Anterior cingulate cortex (tissue), 58 donors: ENCODE measurements around the gene EN1.
A peak's percentile ranks its signal among the peaks of the same experiment; 100 is the strongest.

Source experiments
- DNase-seq, 58 donors: peaks; one replicate each; lab custom pipeline; 2025; lab: John Stamatoyannopoulos, UW

EN1 gene

DNA sequence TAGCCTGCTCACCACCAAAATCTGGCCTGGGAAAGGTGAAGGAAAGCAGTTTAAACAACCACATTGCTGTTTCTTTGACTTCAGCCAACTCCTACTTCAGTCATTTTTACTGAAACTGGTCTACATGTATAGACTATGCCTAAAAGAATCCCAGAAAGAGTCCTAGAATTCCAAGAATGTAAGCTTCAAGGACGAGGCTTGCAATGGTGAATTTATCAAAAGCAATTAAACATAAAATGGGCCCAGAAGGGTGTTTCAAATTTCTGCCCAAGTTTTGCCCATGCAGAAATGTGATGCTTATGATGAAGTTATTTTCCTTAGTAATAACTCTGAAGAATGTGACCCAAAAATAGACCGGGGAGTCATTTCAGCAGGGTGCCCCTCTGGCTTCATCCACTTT, 16.6 kb downstream of the EN1 start:
- DNase-seq, result no peak

DNA sequence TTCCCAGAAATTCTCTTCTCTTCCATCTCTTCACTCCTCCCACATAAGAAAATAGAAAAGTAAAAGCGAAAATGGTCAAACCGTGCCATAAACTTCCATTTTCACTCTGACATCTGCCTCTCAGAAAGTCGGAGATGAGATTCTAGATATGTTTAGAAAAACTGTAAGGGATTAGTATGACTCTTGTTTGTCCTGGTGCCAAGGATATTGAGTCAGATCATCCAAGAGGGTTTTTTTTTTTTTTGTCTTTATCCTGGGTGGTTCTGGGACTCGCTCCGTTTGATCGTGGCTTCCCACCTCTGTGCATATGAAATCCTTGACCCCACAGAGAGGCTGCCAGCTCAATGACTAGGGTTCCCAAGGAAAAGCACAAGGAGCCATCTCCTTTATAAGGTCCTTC, 17.3 kb downstream of the EN1 start:
- DNase-seq, result no peak

DNA sequence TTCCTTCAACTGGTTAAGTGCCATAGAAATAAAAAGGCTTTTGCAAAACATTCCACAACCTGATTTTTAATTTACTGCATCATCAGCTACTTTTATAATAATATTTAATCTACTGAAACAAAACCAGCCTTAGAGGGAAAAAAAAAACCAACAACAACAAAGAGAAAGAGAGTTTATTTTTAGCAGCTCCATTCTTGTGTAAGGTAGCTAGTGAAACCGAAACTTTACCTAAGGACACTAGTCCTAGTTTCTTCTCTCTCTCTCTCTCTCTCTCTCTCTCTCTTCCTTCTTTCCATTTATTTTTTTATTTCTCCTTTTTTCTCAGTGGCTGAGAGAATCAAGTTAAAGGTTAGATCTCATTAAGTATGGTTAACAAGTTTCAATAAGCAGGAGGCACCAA, 21.4 kb downstream of the EN1 start:
- DNase-seq, result no peak

DNA sequence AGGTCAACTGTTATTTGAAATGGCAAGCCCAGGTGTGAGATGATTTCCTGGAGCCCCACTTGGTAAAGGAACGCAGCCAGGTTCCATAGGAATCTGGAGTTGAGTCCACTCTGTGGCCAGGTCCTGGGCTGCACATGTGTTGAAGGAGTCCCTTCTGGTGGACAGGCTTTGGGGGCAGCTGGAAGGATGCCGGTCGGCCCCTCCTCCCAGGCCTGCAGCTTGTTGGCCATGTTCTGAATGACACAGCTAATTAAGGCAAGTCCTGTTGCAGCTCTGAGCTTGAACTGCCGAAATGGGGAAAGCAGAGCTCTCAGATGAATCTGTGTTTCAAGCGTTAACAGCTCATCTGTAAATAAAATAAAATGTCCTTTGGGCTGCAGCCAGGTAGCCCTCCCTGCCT, 23.8 kb downstream of the EN1 start:
- no peak for DNase-seq

DNA sequence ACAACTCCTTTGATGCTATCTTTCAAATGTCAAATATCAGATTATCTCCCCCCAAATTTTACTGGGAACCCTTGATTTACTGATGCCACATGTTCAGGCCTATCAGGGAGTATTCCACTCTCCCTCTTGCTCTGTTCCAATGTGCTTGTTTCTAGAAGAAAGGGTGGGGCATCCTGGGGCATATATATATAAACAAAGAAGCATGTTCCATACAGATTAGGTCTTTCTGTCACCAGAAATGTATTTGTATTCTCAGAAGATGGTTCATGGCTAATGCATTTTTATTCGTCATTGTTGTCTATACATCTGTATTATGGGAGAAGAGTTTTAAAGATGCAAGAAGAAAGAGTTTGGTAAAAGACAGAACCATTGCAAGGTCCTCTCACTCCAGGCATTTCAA, 24.9 kb downstream of the EN1 start:
- DNase-seq, result no peak

DNA sequence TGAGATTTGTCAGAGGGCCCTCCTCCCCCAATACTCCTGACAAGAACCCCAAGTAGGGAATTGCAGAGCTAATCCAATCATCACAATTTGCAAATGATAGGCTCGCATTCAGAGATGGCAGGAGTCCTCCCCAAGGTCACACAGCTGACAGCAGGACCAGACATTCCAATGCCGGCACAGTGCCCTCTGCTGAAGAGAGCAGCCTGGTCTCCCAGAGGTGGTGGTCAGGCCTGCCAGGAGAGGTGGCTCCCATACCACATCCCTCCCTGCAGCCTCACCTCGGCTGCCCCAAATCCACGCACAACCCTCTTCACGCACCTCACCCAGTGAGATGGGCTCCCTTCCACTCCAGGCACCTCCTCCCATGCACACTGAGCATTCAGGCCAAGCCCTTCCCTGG, 25.4 kb downstream of the EN1 start:
- DNase-seq, result no peak

DNA sequence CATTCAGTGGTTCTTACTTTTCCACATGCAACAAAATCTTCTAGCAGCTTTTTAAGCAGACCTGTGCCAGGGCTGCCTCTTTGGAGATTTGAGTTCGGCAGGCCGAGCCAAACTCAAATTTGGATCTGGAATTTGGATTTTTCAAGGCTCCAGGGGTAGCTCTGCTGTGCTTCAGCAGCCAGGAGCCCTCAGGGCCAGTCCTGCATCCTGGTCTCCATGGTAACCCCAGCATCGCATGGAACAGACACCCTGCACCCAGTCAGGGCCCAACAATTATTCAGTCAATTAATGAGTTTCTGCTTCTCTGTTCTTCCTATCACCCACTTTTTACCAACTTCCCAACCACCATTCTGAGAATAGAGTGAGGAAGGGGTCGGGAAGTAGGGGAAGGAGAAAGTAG, 30.0 kb downstream of the EN1 start:
- no peak for DNase-seq

DNA sequence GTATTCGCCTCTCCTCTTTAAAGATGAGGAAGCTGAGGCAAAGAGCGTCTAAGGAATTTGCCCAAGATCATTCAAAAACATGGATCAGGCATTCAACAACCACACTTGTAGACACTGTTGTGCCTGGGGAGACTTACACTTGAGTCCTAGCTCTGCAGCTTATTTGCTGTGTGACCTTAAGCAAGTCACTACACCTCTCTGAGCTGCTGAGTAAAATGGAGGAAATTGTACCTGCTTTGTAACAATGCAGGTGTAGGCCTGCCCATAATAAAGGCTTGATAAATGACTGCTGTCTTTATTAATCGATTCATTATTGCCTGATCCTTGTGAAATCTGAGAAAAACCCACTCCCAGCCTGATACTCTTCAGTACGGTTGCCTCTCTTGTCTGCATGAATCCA, 30.8 kb downstream of the EN1 start:
- DNase-seq, result no peak

DNA sequence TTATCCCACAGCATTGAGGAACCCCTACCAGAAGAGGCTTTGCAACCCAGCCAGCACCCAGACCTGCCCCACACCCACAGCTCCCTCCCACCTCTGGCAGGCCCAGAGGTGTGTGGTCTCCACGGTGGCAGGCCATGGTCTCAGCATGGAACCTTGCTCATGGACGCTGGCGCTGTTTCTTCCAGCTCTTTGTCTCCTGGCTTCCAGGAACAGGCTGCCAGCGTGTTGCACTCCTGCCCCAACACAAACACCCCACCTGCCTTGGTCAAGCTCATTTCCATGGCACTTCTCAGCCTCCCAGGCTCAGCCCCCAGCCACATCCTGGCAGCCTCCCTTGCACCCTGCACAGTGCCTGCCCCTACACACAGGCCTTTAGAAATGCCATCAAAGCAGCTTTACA, 31.7 kb downstream of the EN1 start:
- DNase-seq, result no peak

DNA sequence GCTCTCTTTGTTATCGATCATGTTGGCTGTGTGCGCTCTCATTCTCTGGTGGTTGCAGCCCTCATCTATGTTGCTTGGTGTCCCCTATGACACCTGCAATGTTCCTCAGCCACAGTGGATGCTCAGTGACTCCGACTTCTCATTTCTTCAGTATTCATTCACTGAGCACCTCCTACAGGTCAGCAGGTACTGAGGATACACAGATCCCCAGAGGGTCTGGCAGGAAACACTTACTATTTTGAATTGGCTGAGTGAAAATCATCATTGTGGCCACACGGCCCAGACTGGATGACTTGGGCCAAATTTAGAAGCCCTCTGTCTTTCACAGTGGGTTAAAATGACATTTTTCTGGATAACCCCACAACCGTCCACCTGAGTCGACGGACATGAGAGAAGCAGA, 32.1 kb downstream of the EN1 start:
- DNase-seq, result no peak

DNA sequence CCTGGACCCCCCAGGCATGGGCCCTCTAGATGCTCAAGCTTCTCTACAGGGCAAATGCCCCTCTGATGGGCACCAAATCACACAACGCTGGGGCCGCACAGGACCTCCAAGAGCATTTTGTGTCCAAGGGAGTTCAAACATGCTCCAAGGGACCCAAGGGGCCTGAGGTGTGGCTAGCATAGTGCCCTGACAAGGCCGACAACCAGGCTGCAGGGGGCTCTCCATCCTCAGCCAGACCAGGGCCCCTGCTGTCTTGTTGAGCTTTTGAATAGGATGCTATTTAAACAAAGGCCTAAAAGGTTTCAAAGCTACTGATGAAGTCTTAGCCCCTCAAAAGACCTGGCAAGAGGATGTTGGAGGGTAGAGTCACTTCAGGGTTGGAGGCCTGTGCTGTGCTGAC, 33.1 kb downstream of the EN1 start:
- DNase-seq, result no peak

DNA sequence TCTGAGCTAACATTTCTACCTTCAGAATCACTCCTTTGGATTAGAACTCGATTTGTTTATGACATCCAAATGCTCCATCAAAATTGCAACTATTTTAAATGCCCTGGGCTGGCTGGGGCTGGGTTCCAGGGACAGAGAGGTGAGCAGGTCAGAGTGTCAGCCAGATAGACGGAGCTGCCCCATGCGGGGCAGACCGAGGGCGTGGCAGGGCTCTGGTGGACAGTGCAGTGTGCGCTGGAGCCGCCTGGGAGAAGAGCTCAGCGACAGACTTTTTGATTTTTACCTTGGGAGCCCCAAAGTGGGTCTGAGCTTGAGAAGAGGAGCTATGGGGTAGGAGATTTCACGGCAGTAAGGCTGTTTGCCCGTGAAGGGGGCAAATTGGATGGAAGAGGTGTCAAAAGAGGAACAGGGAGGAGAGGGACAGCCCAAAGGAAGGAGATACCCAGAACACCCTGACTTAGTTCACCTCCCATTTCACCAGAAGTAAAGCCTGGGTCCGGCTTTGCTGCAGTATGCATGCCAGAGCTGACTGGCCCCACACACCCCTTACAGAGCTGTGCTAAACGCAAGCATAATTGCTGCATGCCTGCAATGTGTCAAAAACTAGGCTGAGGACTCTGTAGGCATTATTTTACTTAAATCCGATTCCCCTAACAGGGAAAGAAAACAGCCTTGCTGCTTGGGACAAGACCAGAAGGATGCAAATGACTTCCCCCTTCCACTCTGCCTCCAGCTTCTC, 33.7 kb downstream of the EN1 start:
- DNase-seq, result no peak

DNA sequence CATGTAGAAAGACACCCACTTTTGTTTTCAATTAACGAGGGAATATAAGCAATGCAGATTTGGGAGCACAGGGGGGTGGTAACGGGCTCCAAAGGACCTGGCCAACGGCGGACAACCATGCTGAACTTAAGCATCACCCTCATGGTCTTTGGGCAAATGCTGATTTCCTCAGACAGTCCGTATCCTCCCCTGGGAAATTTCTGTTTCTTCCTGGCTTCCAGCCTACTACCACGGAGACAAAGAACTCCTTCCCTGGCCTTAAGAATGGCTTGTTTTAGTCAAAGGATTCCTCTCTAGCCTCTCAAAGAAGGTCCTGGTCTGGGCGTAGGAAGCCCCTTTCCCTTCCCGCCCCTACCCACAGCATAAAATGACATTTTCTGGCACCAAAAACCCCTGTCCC, 34.3 kb downstream of the EN1 start:
- no peak for DNase-seq

DNA sequence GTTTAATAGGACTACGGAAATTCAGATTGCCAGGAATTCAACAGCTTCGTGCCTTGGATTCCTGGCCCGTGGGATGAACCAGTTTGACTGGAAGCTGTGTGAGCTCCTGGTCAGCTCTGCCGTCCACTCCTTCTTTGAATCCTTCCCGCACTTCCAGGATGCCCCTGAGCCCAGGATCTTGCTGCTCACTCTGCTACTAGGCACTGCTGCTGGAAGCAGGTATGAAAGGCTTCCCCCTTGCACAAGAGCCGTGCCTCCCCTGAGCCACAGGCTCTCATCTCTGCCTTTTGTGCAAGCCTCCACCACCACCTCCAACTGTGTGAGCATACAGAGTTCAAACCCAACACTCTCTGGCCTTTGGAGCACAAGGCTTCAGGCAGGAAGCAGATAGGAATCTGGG, 34.9 kb downstream of the EN1 start:
- no peak for DNase-seq

DNA sequence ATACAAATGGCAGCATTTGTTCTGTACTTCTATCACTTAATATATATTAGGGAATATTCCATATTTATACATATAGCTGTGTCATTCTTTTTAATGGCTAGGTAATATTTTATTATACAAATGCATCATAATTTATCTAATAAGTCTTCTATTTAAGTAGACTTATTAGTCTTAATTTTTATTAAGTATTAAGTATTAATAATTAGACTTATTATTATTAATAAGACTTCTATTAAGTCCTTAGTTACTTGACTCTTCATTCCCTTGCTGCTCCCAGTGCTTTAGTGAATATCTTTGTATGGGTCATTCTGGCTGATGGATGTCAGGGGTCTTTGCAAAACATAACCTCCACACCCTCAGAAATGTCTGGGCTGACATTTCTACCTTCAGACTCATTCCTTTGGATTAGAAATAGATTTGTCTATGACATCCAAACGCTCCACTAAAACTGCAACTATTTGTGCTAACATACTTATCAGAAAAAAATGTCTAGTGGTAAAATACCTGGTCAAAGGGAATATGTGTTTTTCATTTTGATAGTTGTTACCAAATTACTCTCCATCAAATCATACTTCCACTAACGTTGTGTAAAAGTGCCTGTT, 35.8 kb downstream of the EN1 start:
- DNase-seq, result no peak

DNA sequence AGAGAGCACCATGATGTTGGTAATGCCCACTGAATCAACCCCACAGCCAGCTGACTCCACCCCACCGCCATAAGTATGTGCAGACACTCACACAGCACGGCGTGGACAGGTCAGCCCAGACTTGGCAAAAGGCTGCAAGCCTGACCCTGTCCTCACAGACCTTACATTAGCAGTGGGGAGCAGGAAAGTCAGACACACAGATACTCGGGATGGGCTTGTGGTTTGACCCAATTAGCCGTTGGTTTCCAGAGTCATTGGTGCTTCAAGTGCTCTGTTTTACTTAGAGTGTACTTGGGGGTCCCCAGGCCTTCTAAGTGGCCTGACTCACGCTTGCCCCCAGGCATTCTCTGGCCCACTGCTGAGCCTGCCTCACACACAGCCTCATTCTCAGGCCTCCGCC, 36.7 kb downstream of the EN1 start:
- no peak for DNase-seq

DNA sequence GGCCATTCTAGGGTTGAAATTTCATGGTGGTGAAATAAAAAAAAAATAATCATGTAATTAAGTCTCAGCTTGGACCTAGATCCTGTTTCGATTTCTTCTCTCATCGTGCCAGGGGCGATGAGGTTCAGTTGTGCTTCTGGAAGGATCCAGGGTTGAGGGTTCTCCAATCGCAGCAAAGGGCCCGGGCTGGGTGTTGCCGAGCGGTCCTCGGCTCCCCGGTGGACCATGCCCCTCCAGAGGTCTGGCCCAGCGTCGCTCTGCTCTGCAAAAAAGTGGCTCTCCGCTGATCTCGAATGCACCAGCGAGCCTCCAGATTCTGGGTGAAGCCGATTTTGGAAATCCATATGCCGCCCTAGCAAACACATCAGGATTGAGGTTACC, 39.0 kb downstream of the EN1 start:
- DNase-seq, result peak in 2 of 58 donors; percentile 7 to 12

DNA sequence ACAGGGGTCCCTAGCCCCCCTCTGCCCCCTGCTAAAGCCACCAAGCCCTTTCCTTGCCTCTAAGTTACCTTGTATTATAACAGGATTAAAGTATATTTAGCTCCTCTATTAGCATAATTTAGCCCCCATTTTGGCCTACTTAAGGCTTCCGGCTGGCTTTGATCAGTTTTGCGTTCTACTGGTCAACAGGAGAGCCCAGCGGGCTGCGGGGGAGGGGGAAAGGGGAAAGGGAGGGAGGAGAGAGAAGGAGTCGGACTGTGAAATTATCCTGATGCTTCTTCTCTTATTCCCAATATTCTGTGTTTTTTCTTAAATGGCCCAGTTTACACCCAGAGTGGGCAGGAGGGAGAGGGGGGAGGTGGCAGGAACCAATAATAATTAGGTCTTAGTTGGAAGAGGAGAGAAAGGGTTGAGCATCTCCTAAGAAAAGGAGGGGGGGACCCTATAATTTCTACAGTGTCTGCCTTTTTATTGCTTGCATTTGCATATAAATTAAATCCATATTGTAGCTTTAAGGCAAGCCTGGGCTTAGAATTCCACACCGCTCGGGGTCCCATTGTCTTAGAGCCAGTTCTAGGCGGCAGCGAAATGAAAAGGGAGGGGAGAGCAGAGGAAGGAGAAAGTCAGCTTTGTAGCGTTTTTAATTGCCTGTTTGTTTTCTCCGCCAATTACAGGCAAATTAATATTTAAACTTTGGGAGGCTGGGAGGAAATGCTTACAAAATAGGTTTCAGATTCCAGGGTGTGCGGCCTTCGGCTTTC, 39.6 kb downstream of the EN1 start:
- no peak for DNase-seq

DNA sequence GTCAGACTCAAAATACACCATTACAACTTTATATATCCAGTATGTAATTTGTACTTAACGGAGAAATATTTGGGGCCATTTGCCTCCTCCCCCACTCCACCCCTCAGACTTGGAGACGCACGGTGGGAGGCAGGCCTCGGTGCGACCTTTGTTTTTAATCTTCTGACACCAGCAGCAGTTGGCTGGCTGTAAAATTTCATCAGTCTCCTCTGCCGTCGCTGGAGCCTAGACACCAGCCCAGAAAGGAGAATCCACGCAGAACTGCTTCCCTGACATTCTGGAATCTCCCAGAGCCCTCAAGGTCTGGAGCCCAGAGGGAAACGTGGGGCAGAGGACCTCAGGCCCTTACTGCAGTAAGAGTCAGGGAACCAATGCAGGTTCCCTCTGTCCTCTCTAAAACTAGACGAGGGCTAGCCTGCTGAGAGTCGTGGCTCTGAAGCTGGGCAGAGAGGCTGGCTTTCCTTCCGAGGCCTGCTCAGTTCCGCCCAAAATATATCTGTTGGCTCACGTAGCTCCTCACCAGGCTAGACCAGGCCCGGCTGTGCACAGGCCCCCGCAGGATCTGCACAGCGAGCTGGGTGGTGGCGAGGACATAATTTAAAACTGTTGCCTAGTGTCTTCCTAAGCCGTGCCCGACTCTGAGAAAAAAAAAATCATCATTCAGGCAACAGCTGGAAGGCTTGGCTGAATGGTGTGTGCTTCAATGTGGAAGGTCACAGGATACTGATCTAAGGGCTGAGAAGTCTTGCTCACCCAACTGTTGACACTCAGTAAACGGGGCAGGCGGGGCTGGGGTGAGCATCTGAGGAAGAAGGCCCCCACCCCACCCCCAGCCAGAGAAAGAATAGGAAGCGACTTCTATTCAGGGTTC, 40.4 kb downstream of the EN1 start:
- DNase-seq, result no peak

DNA sequence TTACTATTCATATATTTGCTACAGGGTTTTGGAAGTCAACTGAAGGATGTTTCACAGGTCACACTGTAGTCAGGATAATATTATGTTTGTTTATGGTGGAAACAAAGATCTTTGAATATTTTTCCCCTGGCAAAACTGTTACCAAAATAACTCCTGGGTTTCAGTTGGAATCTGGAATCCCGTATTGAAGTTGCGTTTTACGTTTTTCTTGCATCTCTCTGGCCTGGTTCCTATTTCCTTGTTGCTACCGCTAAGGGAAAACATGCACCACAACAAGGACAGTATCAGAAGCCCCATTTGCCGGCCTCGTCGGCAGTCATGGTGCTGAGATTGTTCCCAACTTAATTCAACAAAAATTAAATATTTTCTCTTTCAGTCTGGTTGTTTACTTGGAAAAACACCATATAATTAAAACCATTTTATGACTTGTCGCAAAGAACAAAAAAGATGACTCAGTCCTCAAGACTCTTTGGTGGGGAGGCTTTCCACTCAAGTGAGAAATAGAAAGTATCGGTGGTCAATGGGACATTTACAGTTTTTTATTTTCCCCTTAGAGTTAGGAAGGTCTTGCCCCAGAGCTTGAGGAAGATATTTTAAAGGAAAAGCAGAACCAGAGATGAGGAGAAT, 42.3 kb downstream of the EN1 start:
- DNase-seq, result no peak

DNA sequence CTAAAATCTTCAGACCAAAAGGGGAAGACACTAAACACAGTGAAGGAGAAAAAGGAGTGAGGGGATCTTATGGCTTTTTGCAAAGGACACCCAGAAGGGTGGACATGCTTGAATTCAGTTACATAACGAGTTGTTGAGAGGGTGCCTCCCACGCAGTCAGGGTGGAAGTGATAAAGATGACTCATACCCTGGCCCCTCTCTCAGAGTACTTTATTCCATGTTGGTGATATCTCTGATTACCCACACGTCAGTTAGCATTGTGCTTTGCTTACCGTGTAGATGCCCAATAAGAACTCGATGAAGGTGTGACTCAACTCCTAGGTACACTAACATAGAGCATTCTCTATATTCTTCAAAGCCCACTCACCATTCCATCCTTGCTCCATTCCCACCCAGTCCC, 44.4 kb downstream of the EN1 start:
- DNase-seq, result no peak
